ENCODE results near the gene SLC18A2. TPM values are rescaled to one million over a fixed set of nuclear protein-coding genes. Genes with fewer than 3 reads are reported as not detected.
"Not testable (repeated sequence)": the region's sequence is repeated elsewhere in the genome, so short reads cannot be mapped to it uniquely, and the experiment has no call there.

SLC18A2 gene
- 5.7 TPM for total RNA-seq

DNA sequence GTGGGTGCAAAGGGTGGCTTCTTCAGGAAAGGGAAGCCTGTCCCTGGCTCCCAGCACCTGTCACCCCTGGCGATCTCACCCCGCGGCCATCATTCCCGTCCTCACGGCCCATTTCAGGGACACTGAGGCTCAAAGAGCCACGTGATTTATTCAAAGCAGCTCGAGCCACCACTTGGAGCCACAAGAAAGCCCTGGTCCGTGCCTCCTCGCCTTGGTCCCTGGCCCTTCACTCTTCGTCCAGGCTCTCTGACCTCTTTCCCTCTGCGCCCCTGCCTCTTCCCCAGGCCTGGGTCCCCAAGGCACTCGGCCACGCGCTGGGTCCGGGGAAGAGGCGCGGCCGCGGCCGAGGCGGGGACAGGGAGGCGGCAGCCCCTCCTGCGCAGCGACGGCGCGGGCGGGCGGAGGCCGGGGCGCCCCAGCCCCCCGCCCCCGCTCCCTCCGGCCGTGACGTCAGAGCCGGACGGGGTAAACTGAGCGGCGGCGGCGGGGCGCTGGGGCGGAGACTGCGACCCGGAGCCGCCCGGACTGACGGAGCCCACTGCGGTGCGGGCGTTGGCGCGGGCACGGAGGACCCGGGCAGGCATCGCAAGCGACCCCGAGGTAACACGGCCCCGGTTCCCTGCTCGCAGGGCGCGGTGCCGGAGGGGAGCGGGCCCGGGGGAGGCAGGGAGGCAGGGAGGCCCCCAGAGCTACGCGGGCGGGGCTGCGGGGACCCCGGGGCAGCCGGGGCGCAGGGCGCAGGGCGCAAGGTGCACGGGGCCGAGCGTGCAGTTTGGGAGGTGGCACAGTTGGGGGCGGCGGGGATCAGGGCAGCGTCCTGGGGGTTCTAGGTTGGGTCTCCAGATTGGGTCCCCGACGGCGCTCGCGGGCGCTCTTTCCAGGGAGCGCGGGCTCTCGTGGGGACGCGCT, at the start of gene SLC18A2:
Gene SLC18A2 (plus strand): TSS at position 494 of the 909 bp plus-strand sequence. CDS start 580 bp downstream, outside the sequence.
- DNase-seq (ENCODE audit: low spot score) = no peak

DNA sequence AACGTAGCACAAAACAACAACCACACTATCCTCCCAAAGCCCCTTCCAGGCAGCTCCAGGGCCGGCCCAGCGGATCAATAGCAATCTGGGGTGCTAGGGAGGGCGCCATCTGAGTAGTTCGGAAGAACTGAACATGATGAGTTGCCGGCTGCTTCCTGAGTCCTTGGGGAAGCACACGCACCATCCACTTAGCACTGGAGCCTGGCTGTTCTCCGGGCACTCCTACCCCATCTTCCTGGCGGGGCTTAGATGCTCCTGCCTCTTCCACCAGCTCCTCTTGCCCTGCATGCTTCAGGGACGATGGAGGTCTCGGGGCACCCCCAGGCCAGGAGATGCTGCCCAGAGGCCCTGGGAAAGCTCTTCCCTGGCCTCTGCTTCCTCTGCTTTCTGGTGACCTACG, 43.7 kb upstream of the SLC18A2 start, which contains the start of gene KCNK18:
Gene KCNK18 (plus strand): TSS at position 301 of the 400 bp plus-strand sequence. CDS start 0 bp downstream, at position 301.
- DNase-seq (ENCODE audit: low spot score) = no peak

DNA sequence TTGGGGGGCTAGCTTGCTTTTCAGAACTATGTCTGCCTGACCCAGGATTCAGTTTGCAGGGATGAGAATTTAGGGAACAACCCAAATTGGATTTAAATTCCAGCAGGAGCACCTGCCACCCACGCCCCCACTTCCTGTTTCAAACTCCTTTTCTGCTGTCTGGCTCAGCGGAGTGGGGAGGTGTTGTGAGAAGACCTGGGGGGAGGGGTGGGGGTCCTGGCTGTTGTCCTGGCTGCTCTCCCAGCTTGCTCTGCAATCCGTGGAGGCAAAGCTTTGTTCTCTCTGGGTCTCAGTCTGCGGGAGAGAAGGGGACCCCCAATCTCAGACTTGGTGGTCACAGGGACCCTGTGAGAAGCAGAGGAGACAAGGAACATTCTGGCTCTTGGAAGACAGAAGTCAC, 42.8 kb upstream of the SLC18A2 start:
- DNase-seq (ENCODE audit: low spot score) = no peak

DNA sequence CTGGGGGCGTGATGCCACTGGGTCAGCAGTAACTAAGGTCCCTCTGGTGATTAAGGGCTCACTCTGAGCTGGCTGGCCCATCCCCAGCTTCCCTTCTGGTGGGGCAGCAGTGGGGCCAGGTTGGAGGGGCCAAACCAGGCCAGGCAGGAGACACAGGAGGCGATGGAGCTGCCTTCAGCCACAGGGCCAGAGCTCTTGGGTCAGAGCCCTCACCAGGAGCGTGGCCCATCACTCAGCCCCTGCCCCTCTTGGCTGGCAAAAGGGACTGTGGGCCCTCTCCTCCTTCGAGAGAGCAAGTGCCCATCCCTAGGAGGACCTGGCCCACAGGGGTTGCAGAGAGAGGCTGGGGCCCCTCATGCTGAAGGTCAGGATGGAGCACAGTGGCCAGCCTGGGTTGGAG, 39.1 kb upstream of the SLC18A2 start:
- no peak for DNase-seq (ENCODE audit: low spot score)

DNA sequence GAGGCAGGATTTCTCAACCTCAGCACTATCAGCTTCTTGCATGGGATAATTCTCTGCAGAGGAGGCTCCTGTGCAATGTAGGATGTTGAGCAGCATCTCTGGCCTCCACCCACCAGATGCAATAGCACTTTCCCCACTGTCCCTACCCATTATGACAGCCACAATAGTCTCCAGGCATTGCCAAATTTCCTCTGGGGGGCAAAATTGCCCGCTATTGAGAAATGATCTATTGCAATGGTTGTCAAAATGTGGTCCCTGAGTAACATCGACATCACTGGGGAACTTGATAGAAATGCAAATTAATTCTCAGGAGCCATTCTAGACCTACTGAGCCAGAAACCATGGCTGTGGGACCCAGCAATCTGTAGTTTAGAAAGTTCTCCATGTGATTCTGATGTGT, 36.6 kb upstream of the SLC18A2 start:
- no peak for DNase-seq (ENCODE audit: low spot score)

GRCh38 chr10:117212176-117212575, 28.7 kb upstream of the SLC18A2 start:
- no peak for DNase-seq (ENCODE audit: low spot score)

GRCh38 chr10:117214401-117214800, 26.5 kb upstream of the SLC18A2 start:
- DNase-seq (ENCODE audit: low spot score) = no peak

GRCh38 chr10:117215079-117215478, 25.8 kb upstream of the SLC18A2 start:
- no peak for DNase-seq (ENCODE audit: low spot score)

GRCh38 chr10:117216028-117216427, 24.9 kb upstream of the SLC18A2 start:
- DNase-seq (ENCODE audit: low spot score) = no peak

- DNase-seq (ENCODE audit: low spot score) = peak; percentile 58
Observed at GRCh38 chr10:117216611-117217195, 24.2 kb upstream of the SLC18A2 start.

GRCh38 chr10:117217196-117217761, 23.6 kb upstream of the SLC18A2 start:
- no peak for DNase-seq (ENCODE audit: low spot score)

GRCh38 chr10:117218654-117219053, 22.3 kb upstream of the SLC18A2 start:
- no peak for DNase-seq (ENCODE audit: low spot score)

- DNase-seq (ENCODE audit: low spot score) = peak; percentile 70
Observed at GRCh38 chr10:117221156-117221711, 19.7 kb upstream of the SLC18A2 start.

GRCh38 chr10:117222552-117222951, 18.4 kb upstream of the SLC18A2 start:
- no peak for DNase-seq (ENCODE audit: low spot score)

GRCh38 chr10:117222976-117223692, 17.8 kb upstream of the SLC18A2 start:
- no peak for DNase-seq (ENCODE audit: low spot score)

DNA sequence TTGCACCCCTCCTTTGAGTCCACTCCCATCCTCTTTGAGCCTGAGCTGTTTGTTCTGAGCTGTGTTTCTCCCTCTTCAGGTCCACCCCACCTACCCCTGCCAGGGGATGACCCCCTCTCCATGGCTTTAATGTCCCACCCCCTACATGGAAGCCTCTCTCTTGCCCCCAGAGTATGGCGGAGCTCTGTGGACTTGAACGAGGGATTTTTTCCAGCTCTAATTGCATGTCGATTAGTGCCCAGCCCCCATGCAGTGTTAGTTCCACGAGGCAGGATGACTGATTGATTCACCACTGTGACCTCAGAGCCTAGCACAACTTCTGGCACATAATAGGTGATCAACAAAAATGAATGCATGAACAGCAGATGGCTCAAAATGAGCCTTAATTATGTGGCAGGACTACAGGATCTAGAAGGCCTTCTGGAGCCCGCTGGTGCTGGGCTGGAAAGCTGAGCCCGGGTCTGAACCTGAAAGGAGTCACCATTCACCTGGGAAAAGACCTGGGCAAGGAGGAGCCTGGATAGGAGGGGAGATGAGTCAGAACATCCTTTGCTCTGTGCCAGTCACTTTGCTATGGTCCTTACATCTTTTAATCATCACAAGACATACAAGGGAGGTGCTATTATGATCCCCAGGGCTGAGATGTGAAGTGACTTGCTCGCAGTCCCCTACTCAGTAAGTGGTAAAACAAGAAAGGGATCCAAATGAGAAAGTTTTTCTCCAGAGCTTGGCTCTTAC, 17.1 kb upstream of the SLC18A2 start:
- no peak for DNase-seq (ENCODE audit: low spot score)

DNA sequence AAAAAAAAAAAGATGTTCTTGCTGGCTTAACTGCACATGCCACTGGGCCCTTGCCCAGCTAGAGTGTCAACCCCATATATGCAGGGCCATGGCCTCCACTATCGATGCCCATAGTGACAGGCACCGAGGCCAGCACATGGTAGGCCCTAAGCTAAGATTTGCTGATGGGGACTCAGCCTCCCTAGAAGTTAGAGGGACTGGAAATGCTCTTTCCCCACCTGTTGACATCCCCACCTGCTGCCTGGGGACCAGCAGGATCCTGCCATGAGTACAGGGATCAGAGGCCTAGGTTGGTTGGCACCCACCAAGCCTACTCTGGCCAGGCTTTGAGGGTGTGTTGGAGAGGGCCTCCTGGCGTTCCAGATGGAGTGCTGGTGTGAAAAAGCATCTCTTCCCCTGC, 16.0 kb upstream of the SLC18A2 start:
- DNase-seq (ENCODE audit: low spot score) = no peak

DNA sequence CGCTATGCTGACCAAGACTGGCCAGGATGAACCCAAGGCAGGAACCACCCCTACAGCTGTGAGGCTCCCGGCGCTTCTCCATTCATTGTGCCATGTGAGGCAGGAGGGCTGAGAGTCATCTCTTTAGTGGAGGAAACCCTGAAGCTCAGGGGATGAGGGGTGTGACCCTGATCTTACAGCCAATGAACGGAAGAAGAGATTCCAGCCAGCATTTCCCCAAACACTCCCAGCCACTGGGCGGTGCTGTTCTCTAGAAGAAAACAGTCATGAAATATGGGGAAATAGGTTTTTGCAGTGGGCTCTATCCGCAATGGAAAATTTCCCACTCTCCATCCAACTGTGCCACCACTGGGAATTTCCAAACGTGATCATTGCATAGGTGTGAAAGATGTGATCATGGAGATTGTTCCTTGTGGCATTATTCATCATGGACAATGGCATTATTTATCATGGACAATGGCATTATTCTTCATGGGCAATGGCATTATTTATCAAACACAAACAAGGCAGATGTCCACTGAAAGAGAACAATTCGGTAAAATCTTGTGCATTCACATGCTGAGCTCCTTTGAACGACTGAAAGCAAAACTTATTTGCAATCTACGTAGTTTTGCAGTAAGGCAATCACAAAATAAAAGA, 14.0 kb upstream of the SLC18A2 start:
- DNase-seq (ENCODE audit: low spot score) = no peak

DNA sequence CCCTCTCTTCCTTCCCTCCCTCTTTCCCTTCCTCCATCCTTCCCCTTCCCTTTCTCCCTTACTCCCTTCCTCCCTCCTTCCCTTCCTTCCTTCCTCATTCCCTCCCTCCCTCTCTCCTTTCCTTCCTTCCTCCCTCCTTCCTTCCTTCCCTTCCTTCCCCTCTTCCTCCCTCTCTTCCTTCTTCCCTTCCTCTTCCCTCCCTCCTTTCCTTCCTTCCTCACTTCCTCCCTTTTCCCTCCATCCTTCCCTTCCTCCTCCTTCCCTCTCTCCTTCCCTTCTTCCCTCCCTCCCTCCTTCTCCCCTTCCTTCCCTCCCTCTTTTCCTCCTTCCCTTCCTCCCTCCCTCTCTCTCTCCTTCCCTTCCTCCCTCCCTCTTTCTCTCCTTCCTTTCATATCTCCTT, 12.7 kb upstream of the SLC18A2 start:
- DNase-seq (ENCODE audit: low spot score) = no peak

- DNase-seq (ENCODE audit: low spot score) = not testable (repeated sequence)
Observed at GRCh38 chr10:117230107-117230506, 10.8 kb upstream of the SLC18A2 start.
